ENCODE data around the gene TTC22. TPM values are rescaled to one million over a fixed set of nuclear protein-coding genes. Genes with fewer than 3 reads are reported as not detected.

The TTC22 gene
- total RNA-seq, 1 experiment from 2014 or later = 0.63 TPM

- TF ChIP-seq ATF6 (CRISPR knock-in tag; IDR thresholded peaks at IDR 0.05) (no peak), MLX (CRISPR knock-in tag; IDR thresholded peaks at IDR 0.05) (no peak)
- TF ChIP-seq, protein P1, sequence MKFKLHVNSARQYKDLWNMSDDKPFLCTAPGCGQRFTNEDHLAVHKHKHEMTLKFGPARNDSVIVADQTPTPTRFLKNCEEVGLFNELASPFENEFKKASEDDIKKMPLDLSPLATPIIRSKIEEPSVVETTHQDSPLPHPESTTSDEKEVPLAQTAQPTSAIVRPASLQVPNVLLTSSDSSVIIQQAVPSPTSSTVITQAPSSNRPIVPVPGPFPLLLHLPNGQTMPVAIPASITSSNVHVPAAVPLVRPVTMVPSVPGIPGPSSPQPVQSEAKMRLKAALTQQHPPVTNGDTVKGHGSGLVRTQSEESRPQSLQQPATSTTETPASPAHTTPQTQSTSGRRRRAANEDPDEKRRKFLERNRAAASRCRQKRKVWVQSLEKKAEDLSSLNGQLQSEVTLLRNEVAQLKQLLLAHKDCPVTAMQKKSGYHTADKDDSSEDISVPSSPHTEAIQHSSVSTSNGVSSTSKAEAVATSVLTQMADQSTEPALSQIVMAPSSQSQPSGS (CRISPR knock-in tag; IDR thresholded peaks at IDR 0.05; ENCODE audit: borderline replicate concordance, low read depth) = no peak
- TF ChIP-seq, protein P2, sequence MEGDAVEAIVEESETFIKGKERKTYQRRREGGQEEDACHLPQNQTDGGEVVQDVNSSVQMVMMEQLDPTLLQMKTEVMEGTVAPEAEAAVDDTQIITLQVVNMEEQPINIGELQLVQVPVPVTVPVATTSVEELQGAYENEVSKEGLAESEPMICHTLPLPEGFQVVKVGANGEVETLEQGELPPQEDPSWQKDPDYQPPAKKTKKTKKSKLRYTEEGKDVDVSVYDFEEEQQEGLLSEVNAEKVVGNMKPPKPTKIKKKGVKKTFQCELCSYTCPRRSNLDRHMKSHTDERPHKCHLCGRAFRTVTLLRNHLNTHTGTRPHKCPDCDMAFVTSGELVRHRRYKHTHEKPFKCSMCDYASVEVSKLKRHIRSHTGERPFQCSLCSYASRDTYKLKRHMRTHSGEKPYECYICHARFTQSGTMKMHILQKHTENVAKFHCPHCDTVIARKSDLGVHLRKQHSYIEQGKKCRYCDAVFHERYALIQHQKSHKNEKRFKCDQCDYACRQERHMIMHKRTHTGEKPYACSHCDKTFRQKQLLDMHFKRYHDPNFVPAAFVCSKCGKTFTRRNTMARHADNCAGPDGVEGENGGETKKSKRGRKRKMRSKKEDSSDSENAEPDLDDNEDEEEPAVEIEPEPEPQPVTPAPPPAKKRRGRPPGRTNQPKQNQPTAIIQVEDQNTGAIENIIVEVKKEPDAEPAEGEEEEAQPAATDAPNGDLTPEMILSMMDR (IDR thresholded peaks at IDR 0.05) = no peak
These were observed 13.4 kb upstream of the TTC22 start (continued) for GRCh38 chr1:54814571-54814970.

GRCh38 chr1:54814126-54814498 lies 13.0 kb upstream of the TTC22 start:
- CTCF ChIA-PET = interaction anchor here (1.0 to 2.6 kb wide), 7 partner anchors 13 to 732 kb away, joined by 3 to 12 read pairs (median 4); partner anchors contain the start of gene TTC22
- peaks cover 7% of the 10 kb centered on the region; the same call in 1 of the 2 replicates for H3K27me3 Mint-ChIP-seq (ENCODE audit: low read depth)
- H3K36me3 Mint-ChIP-seq = no peaks in the 10 kb centered on the region

DNA sequence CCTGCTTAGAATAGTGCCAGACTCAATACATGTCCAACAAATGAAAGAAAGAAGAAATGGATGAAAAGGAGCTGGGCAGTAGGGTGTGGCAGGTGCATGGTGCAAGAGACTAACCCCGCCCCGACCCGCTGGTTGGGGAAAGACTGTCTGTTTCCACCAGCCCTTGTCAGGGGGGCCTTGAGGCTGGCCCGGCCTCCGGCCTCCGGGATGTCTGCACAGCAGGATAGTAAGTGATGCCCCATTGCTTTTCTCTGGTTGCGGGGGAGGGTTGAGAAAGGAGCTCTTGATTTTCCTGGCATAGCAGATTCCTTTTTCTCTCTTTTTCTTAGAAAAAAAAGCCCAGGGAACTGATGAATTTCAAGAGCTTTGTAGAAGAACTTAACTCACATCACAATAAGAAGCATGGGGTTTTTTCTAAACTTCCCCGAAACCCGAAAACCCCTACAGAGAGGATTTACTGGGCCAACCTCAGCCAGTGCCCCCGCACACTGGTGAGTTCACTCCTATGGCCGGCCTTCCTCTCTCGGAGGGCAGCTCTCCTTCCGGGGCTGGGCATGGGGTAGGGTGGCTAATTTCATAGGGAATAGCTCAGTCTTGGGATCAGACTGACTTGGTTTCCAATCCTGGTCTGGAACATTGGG lies 12.5 kb upstream of the TTC22 start:
- peak overlapping the region; percentile 29 for H3K4me3 Mint-ChIP-seq
- H3K27ac Mint-ChIP-seq = peak overlapping the region; percentile 71; the same call in 1 of the 2 replicates
- no peaks in the 10 kb centered on the region for H3K36me3 Mint-ChIP-seq
- peaks cover 7% of the 10 kb centered on the region; the same call in 1 of the 2 replicates for H3K27me3 Mint-ChIP-seq (ENCODE audit: low read depth)
- DNase-seq (ENCODE audit: low spot score) (no peak), ATAC-seq (peak; percentile 41)
- POLR2A ChIA-PET = no interaction called here
- CTCF ChIA-PET = interaction anchor here (0.8 to 2.6 kb wide), 8 partner anchors 12 to 732 kb away, joined by 3 to 12 read pairs (median 4); partner anchors contain the start of gene TTC22
- TF ChIP-seq NFYB (CRISPR knock-in tag; conservative IDR thresholded peaks at IDR 0.05; ENCODE audit: low read depth) (no peak), ZNF423 (CRISPR knock-in tag; IDR thresholded peaks at IDR 0.05) (peak; percentile 66)
- H3K9me3 Mint-ChIP-seq = no peaks in the 10 kb centered on the region
- H3K4me1 Mint-ChIP-seq = peaks cover 27% of the 10 kb centered on the region

More at GRCh38 chr1:54814126-54814498, 13.0 kb upstream of the TTC22 start:
- POLR2A ChIA-PET = no interaction called here
- DNase-seq (ENCODE audit: low spot score) = no peak
- TF ChIP-seq CREM (CRISPR knock-in tag; IDR thresholded peaks at IDR 0.05) = no peak
- 0 out of 2 replicates have a peak, but pooled peaks have one; percentile 17 for TF ChIP-seq ETV6 (CRISPR knock-in tag; IDR thresholded peaks at IDR 0.05)
- TF ChIP-seq MYBL2 (CRISPR knock-in tag; IDR thresholded peaks at IDR 0.05) = no peak
- no peak overlapping the region for H3K4me3 Mint-ChIP-seq
- ATAC-seq = peak; percentile 11; the same call in 1 of the 2 replicates
- H3K27ac Mint-ChIP-seq = peak overlapping the region; percentile 71; the same call in 1 of the 2 replicates
- peaks cover 32% of the 10 kb centered on the region for H3K4me1 Mint-ChIP-seq
- no peaks in the 10 kb centered on the region for H3K9me3 Mint-ChIP-seq

DNA sequence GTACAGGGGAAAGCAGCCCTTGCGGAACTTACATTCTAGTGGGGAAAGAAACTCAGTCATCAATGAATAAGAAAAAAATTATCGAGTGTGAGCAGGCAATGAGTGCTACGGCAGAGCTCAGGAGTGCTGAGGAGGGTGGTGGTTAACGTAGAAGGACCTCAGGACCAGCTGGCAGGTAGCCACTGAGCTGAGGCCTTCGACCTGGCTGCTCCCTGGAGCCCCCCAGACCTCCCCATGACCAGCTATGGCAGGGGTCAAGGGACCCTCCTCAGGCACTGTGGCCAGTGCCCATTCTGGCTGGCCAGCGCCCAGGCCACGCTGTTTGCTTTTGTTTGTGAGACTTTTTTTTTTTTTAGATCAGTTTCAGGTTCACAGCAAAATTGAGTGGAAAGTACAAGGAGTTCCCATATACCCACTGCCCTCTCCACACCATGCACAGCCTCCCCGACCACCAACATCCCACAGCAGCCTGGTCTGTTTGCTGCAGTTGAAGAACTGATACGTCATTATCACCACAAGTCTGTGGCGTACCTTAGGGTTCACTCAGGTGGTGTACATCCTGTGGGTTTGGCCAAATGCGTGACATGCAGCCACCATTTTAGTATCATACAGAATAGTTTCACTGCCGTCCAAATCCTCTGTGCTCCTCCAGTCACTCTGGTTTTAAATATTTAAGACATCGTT lies 11.8 kb upstream of the TTC22 start:
- H3K4me1 Mint-ChIP-seq = peaks cover 27% of the 10 kb centered on the region
- no peak for ATAC-seq
- no peak overlapping the region for H3K27ac Mint-ChIP-seq
- ChIA-PET POLR2A (no interaction called here), CTCF (interaction anchor here (0.8 to 2.6 kb wide), 8 partner anchors 12 to 731 kb away, joined by 3 to 12 read pairs (median 4); partner anchors contain the start of gene TTC22)
- no peak for DNase-seq (ENCODE audit: low spot score)
- no peaks in the 10 kb centered on the region for H3K36me3 Mint-ChIP-seq
- H3K4me3 Mint-ChIP-seq = peak overlapping the region; percentile 29
- peaks cover 7% of the 10 kb centered on the region; the same call in 1 of the 2 replicates for H3K27me3 Mint-ChIP-seq (ENCODE audit: low read depth)
- H3K9me3 Mint-ChIP-seq = no peaks in the 10 kb centered on the region
- TF ChIP-seq ZSCAN18 (CRISPR knock-in tag; IDR thresholded peaks at IDR 0.05) (no peak), MYBL2 (CRISPR knock-in tag; IDR thresholded peaks at IDR 0.05) (no peak), FOXJ3 (CRISPR knock-in tag; IDR thresholded peaks at IDR 0.05; ENCODE audit: borderline replicate concordance) (no peak), TP53 (CRISPR knock-in tag; IDR thresholded peaks at IDR 0.05) (no peak), FOXP1 (CRISPR knock-in tag; IDR thresholded peaks at IDR 0.05; ENCODE audit: borderline replicate concordance) (no peak), ZNF396 (CRISPR knock-in tag; IDR thresholded peaks at IDR 0.05; ENCODE audit: borderline replicate concordance) (no peak), NFE2L1 (CRISPR knock-in tag; IDR thresholded peaks at IDR 0.05) (no peak), ZNF671 (CRISPR knock-in tag; IDR thresholded peaks at IDR 0.05) (no peak), TCF7 (CRISPR knock-in tag; IDR thresholded peaks at IDR 0.05; ENCODE audit: low read depth) (no peak), ZNF416 (CRISPR knock-in tag; IDR thresholded peaks at IDR 0.05) (no peak), CBFB (CRISPR knock-in tag; IDR thresholded peaks at IDR 0.05; ENCODE audit: low read depth) (no peak), E2F1 (CRISPR knock-in tag; IDR thresholded peaks at IDR 0.05) (no peak)
